ENCODE measurements around the gene CDH3. TPM values are rescaled to one million over a fixed set of nuclear protein-coding genes. Genes with fewer than 3 reads are reported as not detected.
A peak's percentile ranks its signal among the peaks of the same experiment; 100 is the strongest.
"Not testable (repeated sequence)": the region's sequence is repeated elsewhere in the genome, so short reads cannot be mapped to it uniquely, and the experiment has no call there.

Gene CDH3
- total RNA-seq, 1 donor from 2014 or later = 201 TPM

DNA sequence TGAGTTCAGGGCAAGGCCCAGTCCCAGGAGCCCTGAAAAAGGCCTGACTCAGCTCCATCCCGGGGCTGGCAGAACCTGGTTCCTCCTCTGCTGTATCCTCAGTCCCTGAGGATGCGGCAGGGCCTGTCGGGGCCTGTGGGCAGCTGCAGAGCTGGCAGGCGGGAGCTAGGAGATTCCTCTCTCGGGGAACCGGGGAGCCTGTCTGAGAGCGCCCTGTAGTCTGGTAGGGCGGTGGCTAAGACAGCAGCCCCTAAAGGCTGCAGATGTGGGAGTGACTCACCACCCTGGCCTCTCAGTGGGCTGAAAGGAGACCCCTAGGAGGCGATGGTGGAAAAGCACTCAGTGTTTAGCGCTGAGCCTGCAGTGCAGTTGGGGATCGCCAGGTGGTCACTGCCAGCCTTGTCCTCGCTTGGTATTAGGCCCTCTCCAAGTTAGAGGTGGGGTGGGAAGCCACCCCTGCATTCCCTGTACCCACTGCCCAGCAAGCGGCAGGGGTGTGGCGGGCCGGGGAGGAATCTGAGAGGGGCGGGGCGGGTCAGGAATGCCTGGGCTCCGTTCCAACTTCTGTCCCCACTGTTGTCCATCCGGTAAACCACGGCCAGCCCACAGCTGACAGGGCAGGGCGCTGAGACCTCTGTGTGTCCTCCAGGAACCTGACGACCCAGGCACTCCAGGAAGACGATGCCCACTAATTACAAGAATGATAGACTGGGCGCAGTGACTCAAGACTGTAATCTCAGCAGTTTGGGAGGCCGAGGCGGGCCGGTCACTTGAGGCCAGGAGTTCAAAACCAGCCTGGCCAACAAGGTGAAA is 62.4 kb downstream of the CDH3 start:
- peak; percentile 56 for DNase-seq (ENCODE audit: low read depth)
- Histone ChIP-seq H3K4me3 (ENCODE audit: low read depth, low read length) (no peak overlapping the region), H3K27me3 (ENCODE audit: control insufficient read depth, insufficient read depth, low read length) (peaks cover 2% of the 10 kb centered on the region), H3K36me3 (ENCODE audit: control insufficient read depth, insufficient read depth, low read length) (no peaks in the 10 kb centered on the region)
- TF ChIP-seq, protein P1, sequence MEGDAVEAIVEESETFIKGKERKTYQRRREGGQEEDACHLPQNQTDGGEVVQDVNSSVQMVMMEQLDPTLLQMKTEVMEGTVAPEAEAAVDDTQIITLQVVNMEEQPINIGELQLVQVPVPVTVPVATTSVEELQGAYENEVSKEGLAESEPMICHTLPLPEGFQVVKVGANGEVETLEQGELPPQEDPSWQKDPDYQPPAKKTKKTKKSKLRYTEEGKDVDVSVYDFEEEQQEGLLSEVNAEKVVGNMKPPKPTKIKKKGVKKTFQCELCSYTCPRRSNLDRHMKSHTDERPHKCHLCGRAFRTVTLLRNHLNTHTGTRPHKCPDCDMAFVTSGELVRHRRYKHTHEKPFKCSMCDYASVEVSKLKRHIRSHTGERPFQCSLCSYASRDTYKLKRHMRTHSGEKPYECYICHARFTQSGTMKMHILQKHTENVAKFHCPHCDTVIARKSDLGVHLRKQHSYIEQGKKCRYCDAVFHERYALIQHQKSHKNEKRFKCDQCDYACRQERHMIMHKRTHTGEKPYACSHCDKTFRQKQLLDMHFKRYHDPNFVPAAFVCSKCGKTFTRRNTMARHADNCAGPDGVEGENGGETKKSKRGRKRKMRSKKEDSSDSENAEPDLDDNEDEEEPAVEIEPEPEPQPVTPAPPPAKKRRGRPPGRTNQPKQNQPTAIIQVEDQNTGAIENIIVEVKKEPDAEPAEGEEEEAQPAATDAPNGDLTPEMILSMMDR (IDR thresholded peaks at IDR 0.05; ENCODE audit: insufficient read depth, low read length, poor library complexity, severe bottlenecking) = peak; percentile 62

DNA sequence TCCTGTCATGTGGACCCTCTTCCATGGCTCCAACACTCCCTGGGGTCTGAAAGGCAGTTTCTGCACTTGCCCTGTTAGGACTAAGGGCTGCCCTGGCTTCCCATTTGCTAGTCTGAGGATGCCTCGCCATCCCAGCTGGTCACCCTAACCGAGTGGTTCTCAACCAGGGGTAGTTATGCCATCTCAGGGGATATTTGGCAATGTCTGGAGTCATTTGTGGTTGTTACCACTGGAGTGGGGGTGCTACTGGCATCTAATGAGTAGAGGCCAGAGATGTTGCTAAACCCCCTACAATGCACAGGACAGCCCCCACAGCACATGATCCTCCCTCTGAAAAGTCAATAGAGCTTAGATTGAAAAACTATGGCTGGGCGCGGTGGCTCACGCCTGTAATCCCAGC is 65.1 kb downstream of the CDH3 start:
- TF ChIP-seq, protein P1 (IDR thresholded peaks at IDR 0.05; ENCODE audit: insufficient read depth, low read length, poor library complexity, severe bottlenecking) = no peak
- DNase-seq (ENCODE audit: low read depth) = no peak
- H3K36me3 ChIP-seq (ENCODE audit: control insufficient read depth, insufficient read depth, low read length) = no peaks in the 10 kb centered on the region
- H3K4me3 ChIP-seq (ENCODE audit: low read depth, low read length) = no peak overlapping the region
- H3K27me3 ChIP-seq (ENCODE audit: control insufficient read depth, insufficient read depth, low read length) = peaks cover 2% of the 10 kb centered on the region

DNA sequence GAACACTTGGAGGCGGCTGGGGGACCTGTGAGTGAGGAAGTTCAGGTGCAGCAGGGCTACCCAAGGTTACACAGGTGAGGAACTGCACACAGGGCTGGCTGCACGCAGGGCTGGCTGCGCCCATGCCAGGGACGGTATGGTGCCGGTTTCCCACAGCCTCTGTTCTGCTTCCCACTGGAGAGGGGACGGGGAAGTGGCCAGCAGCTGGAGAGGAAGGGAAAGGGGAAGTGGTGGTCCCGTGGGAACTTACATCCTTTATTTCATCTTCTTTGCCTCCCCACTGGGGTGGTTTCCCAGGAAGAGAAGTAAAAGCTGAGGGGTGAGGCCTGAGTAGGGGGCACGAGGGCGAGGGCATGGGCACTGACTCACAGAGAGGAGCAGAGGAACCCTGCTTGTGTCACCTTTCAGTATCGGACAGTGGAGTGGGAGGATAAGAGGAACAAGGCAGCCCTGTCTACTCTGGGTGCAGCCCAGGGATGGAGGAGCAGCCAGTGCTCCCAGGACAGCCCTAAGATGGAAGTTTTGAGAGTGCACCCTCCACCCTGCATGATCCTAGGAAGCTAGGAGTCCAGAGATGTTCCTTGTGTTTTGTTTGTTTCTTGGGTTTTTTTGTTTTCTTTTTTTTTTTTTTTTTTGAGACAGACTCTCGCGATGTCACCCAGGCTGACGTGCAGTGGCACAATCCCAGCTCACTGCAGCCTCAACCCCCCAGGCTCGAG is 66.5 kb downstream of the CDH3 start:
- DNase-seq (ENCODE audit: low read depth) = no peak
- Histone ChIP-seq H3K36me3 (ENCODE audit: control insufficient read depth, insufficient read depth, low read length) (no peaks in the 10 kb centered on the region), H3K27me3 (ENCODE audit: control insufficient read depth, insufficient read depth, low read length) (peaks cover 2% of the 10 kb centered on the region), H3K4me3 (ENCODE audit: low read depth, low read length) (no peak overlapping the region)
- TF ChIP-seq, protein P1 (IDR thresholded peaks at IDR 0.05; ENCODE audit: insufficient read depth, low read length, poor library complexity, severe bottlenecking) = no peak

DNA sequence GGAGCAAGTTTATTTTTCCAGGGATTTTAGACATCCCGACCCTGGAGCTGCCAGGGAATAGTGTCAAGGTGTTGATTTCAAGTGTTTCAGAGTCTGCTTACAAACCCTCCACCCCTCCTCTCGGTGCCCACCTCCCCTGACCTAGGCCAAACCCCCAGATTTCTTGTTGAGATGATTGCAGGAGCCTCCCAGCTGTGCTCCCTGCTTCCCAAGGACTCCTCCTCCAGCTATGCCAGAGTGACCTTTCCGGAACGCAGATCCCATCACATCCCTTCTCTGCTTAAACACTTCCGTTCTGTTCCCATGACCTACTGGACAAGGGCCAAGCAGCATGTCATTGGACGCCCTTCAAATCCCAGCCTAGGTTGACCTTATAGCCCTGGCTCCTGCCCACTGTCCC is 68.3 kb downstream of the CDH3 start:
- H3K4me3 ChIP-seq (ENCODE audit: low read depth, low read length) = no peak overlapping the region
- DNase-seq (ENCODE audit: low read depth) = no peak
- no peaks in the 10 kb centered on the region for H3K36me3 ChIP-seq (ENCODE audit: control insufficient read depth, insufficient read depth, low read length)
- TF ChIP-seq, protein P1 (IDR thresholded peaks at IDR 0.05; ENCODE audit: insufficient read depth, low read length, poor library complexity, severe bottlenecking) = no peak
- H3K27me3 ChIP-seq (ENCODE audit: control insufficient read depth, insufficient read depth, low read length) = peaks cover 2% of the 10 kb centered on the region

DNA sequence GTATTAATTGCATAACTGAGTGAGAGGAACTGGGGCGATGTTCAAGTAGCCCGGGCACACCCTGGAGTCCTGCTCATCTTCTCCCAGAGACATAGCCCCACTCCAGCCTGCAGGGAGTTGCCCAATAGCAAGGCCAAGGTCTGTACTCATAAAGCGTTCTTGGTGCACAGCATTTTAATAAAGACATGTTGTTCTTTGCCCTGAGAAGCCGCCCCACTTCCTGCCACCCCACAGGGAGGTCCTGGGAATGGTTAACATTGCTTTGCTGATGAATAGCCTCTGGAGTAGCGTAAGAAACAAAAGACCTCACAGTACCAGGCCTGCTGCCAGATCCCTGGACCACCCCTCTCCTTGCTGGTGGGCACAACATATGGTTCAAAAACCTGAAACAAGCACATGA is 70.4 kb downstream of the CDH3 start:
- Histone ChIP-seq H3K36me3 (ENCODE audit: control insufficient read depth, insufficient read depth, low read length) (no peaks in the 10 kb centered on the region), H3K4me3 (ENCODE audit: low read depth, low read length) (no peak overlapping the region), H3K27me3 (ENCODE audit: control insufficient read depth, insufficient read depth, low read length) (peaks cover 2% of the 10 kb centered on the region)
- DNase-seq (ENCODE audit: low read depth) = no peak
- TF ChIP-seq, protein P1 (IDR thresholded peaks at IDR 0.05; ENCODE audit: insufficient read depth, low read length, poor library complexity, severe bottlenecking) = no peak

DNA sequence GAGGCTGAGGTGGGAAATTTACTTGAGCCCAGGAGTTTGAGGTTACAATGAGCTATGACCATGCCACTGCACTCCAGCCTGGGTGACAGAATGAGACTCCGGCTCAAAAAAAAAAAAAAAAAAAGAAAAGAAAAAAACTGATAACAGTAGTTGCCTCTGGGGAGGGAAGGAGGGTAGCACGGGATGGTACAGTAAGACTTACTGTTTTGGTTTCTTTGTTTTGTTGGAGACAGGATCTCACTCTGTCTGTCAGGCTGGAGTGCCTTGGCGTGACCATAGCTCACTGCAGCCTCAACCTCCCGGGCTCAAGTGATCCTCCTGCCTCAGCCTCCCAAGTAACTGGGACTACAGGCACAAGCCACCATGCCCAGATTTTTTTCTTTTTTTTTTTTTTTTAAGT is 71.4 kb downstream of the CDH3 start:
- DNase-seq (ENCODE audit: low read depth) = not testable (repeated sequence)

More for the DNA sequence above, 71.4 kb downstream of the CDH3 start:
- not testable (repeated sequence) for H3K36me3 ChIP-seq (ENCODE audit: control insufficient read depth, insufficient read depth, low read length); H3K4me3 ChIP-seq (ENCODE audit: low read depth, low read length); H3K27me3 ChIP-seq (ENCODE audit: control insufficient read depth, insufficient read depth, low read length)

Measured in kidney epithelial cell (primary cell).